ENCODE results near the gene IRF4. TPM values are rescaled to one million over a fixed set of nuclear protein-coding genes. Genes with fewer than 3 reads are reported as not detected.

IRF4 gene
- total and polyA plus RNA-seq, 8 donors: 0.27 to 7.0 (median 0.36) TPM

- intact Hi-C loops (cut with DNase I): no loop called here
- peak; percentile 62 for ATAC-seq
- peaks cover 8 to 38% of the 10 kb centered on the region in 2 donors for H3K27me3 ChIP-seq
- no peaks in the 10 kb centered on the region for H3K36me3 ChIP-seq
- DNase-seq: no peak
- no peak overlapping the region for H3K27ac ChIP-seq
- H3K4me3 ChIP-seq: no peak overlapping the region
- no peaks in the 10 kb centered on the region for H3K9me3 ChIP-seq
- H3K4me1 ChIP-seq: no peaks in the 10 kb centered on the region
- no peak for TF ChIP-seq CTCF (IDR thresholded peaks at IDR 0.05)
These were observed 8.4 kb downstream of the IRF4 start for GRCh38 chr6:399785-400534.

GRCh38 chr6:400815-401214 is 9.3 kb downstream of the IRF4 start:
- intact Hi-C loops (cut with DNase I): no loop called here

GRCh38 chr6:401239-401993 is 9.9 kb downstream of the IRF4 start:
- Histone ChIP-seq H3K27me3 (peaks cover 0 to 24% of the 10 kb centered on the region in 2 donors), H3K4me3 (no peak overlapping the region), H3K27ac (no peak overlapping the region), H3K36me3 (no peaks in the 10 kb centered on the region), H3K9me3 (no peaks in the 10 kb centered on the region), H3K4me1 (no peaks in the 10 kb centered on the region)
- ATAC-seq: no peak
- no peak for TF ChIP-seq CTCF (IDR thresholded peaks at IDR 0.05)
- intact Hi-C loops (cut with DNase I): no loop called here
- no peak for DNase-seq

More at GRCh38 chr6:400815-401214, 9.3 kb downstream of the IRF4 start:
- peaks cover 2 to 30% of the 10 kb centered on the region in 2 donors for H3K27me3 ChIP-seq
- H3K27ac ChIP-seq: no peak overlapping the region
- H3K4me3 ChIP-seq: no peak overlapping the region
- H3K36me3 ChIP-seq: no peaks in the 10 kb centered on the region
- no peaks in the 10 kb centered on the region for H3K4me1 ChIP-seq
- ATAC-seq (no peak), DNase-seq (no peak)
- H3K9me3 ChIP-seq: no peaks in the 10 kb centered on the region
- TF ChIP-seq CTCF (IDR thresholded peaks at IDR 0.05): no peak

GRCh38 chr6:401994-402640 is 10.6 kb downstream of the IRF4 start:
- Histone ChIP-seq H3K4me3 (no peak overlapping the region), H3K27me3 (peaks cover 0 to 20% of the 10 kb centered on the region in 2 donors), H3K4me1 (no peaks in the 10 kb centered on the region), H3K36me3 (no peaks in the 10 kb centered on the region), H3K27ac (no peak overlapping the region), H3K9me3 (no peaks in the 10 kb centered on the region)
- no peak for ATAC-seq
- intact Hi-C loops (cut with DNase I): no loop called here
- TF ChIP-seq CTCF (IDR thresholded peaks at IDR 0.05): no peak
- no peak for DNase-seq

Measured in left lung (tissue), 10 donors.